Sigmoid colon (tissue), 4 donors: Measurements from ENCODE around the gene NMRAL1.

Source experiments
- EP300 ChIP-seq, 4 donors: sonication (generic); formaldehyde crosslinking; IDR thresholded peaks; one replicate each; pipeline ENCODE4 v1.6.1; 2017; ENCODE audit warnings: antibody characterized with exemption in 4 of 4
- POLR2A ChIP-seq, 2 donors: fragments of 450-650 bp; IDR thresholded peaks; one replicate each; pipeline ENCODE4 v1.6.1; 2016; ENCODE audit warnings: antibody characterized with exemption in 2 of 2, mild to moderate bottlenecking in 2 of 2, moderate library complexity in 2 of 2
- POLR2AphosphoS5 ChIP-seq, 4 donors: sonication (generic); formaldehyde crosslinking; IDR thresholded peaks; one replicate each; pipeline ENCODE4 v1.6.1; 2017; ENCODE audit warnings: antibody characterized with exemption in 4 of 4
- TF ChIP-seq, protein P1 (sequence below), 4 experiments: fragments of 450-650 bp in 3 of 4; fragments of 200-600 bp in 1 of 4; IDR thresholded peaks; one replicate each; pipeline ENCODE4 v1.5.1; 2016 to 2019; ENCODE audit warnings: antibody characterized with exemption in 4 of 4, mild to moderate bottlenecking in 3 of 4, moderate library complexity in 2 of 4

DNA sequence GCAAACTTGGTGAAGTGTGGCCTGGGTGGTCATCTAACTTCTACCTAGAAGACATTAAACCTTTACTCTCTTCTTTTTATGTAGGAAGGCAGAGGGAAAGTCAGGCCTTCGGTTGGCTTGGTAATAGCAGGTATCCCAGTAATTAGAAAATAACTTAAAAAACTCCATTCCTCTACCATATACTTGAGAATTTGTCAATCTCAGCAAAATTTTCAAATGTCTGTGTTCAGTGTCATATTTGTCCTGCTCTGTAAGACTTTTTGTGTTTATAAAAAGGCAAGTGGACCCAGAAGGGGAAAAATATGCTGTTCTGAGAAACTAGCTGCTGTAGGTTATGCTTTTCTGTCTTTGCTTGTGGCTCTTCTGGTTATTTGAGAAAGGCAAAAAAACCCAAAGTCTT is 7.5 kb upstream of the NMRAL1 start:
- TF ChIP-seq, protein P1, sequence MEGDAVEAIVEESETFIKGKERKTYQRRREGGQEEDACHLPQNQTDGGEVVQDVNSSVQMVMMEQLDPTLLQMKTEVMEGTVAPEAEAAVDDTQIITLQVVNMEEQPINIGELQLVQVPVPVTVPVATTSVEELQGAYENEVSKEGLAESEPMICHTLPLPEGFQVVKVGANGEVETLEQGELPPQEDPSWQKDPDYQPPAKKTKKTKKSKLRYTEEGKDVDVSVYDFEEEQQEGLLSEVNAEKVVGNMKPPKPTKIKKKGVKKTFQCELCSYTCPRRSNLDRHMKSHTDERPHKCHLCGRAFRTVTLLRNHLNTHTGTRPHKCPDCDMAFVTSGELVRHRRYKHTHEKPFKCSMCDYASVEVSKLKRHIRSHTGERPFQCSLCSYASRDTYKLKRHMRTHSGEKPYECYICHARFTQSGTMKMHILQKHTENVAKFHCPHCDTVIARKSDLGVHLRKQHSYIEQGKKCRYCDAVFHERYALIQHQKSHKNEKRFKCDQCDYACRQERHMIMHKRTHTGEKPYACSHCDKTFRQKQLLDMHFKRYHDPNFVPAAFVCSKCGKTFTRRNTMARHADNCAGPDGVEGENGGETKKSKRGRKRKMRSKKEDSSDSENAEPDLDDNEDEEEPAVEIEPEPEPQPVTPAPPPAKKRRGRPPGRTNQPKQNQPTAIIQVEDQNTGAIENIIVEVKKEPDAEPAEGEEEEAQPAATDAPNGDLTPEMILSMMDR (IDR thresholded peaks at IDR 0.05) = no peak
- no peak for TF ChIP-seq POLR2AphosphoS5 (IDR thresholded peaks at IDR 0.05)
- no peak for TF ChIP-seq EP300 (IDR thresholded peaks at IDR 0.05)
- TF ChIP-seq POLR2A (IDR thresholded peaks at IDR 0.05) = no peak
